Upper lobe of left lung (tissue), 6 donors: ENCODE measurements around the gene PTPRA. TPM values are rescaled to one million over a fixed set of nuclear protein-coding genes. Genes with fewer than 3 reads are reported as not detected.
"Not testable (repeated sequence)": the region's sequence is repeated elsewhere in the genome, so short reads cannot be mapped to it uniquely, and the experiment has no call there.

Experiments used
- ATAC-seq, 2 donors: fragments of 200-7000 bp; cut with Tn5 transposase; one replicate each; pipeline ENCODE4 v1.9.1; 2022; ENCODE audit warnings: mild to moderate bottlenecking in 2 of 2, moderate library complexity in 2 of 2; ENCODE audit not compliant: low FRiP score in 2 of 2
- DNase-seq, 2 donors: peaks; one replicate each; pipeline ENCODE4 v3.0.0-alpha.2; 2019 to 2020
- H3K27ac ChIP-seq, 4 donors: fragments of 200-600 bp; sonication (generic); one replicate each; pipeline ENCODE4 v1.5.1; 2016 to 2019
- H3K27me3 ChIP-seq, 4 donors: fragments of 200-600 bp; sonication (generic); one replicate each; pipeline ENCODE4 v1.5.1; 2017 to 2019
- H3K36me3 ChIP-seq, 4 donors: fragments of 200-600 bp; sonication (generic); one replicate each; pipeline ENCODE4 v1.5.1; 2016 to 2019
- H3K4me1 ChIP-seq, 4 donors: fragments of 200-600 bp; sonication (generic); one replicate each; pipeline ENCODE4 v1.5.1; 2018 to 2019
- H3K4me3 ChIP-seq, 4 donors: fragments of 200-600 bp; sonication (generic); one replicate each; pipeline ENCODE4 v1.5.1; 2017 to 2019; ENCODE audit warnings: mild to moderate bottlenecking in 2 of 4, moderate library complexity in 1 of 4
- H3K9me3 ChIP-seq, 4 donors: fragments of 200-600 bp; sonication (generic); one replicate each; pipeline ENCODE4 v1.5.1; 2018 to 2019
- EP300 ChIP-seq, 4 donors: sonication (generic); formaldehyde crosslinking; IDR thresholded peaks; one replicate each; pipeline ENCODE4 v1.5.1; 2017; ENCODE audit warnings: antibody characterized with exemption in 4 of 4, control low read depth in 2 of 4
- POLR2A ChIP-seq, 4 donors: fragments of 450-650 bp; IDR thresholded peaks; one replicate each; pipeline ENCODE4 v1.5.1; 2016 to 2017; ENCODE audit warnings: antibody characterized with exemption in 4 of 4, mild to moderate bottlenecking in 2 of 4
- POLR2AphosphoS5 ChIP-seq, 2 donors: sonication (generic); formaldehyde crosslinking; IDR thresholded peaks; one replicate each; pipeline ENCODE4 v1.5.1; 2017; ENCODE audit warnings: antibody characterized with exemption in 2 of 2
- WGBS, 2 donors: methylation state at CpG; one replicate each; pipeline ENCODE4 v1.1.5; 2017 to 2018; 5-methylcytosine and 5-hydroxymethylcytosine counted together
- total RNA-seq, 6 donors: library from RNA; depleted of rRNA in 4 of 6; stranded (reverse); fragments of >200 nt in 4 of 6; gene quantifications; one replicate each; pipeline versions ENCODE4 v1.1.0 to v1.2.1, GENCODE V29; 2016 to 2021
- TF ChIP-seq, protein P1 (sequence below), 6 experiments: fragments of 450-650 bp in 4 of 6; fragments of 200-600 bp in 2 of 6; sonication (generic) in 2 of 6; IDR thresholded peaks; one replicate each; pipeline ENCODE4 v1.5.1; 2016 to 2019; ENCODE audit warnings: antibody characterized with exemption in 6 of 6
- donor health status: DM: no; HTN: no; CAD: no; lungs with moderate emphysema.
- donor health status: DM: no; HTN: yes; CAD: no; lungs with severe emphysema.

Gene PTPRA, protein sequence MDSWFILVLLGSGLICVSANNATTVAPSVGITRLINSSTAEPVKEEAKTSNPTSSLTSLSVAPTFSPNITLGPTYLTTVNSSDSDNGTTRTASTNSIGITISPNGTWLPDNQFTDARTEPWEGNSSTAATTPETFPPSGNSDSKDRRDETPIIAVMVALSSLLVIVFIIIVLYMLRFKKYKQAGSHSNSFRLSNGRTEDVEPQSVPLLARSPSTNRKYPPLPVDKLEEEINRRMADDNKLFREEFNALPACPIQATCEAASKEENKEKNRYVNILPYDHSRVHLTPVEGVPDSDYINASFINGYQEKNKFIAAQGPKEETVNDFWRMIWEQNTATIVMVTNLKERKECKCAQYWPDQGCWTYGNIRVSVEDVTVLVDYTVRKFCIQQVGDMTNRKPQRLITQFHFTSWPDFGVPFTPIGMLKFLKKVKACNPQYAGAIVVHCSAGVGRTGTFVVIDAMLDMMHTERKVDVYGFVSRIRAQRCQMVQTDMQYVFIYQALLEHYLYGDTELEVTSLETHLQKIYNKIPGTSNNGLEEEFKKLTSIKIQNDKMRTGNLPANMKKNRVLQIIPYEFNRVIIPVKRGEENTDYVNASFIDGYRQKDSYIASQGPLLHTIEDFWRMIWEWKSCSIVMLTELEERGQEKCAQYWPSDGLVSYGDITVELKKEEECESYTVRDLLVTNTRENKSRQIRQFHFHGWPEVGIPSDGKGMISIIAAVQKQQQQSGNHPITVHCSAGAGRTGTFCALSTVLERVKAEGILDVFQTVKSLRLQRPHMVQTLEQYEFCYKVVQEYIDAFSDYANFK
- total RNA-seq, result 10 to 100 TPM; 22.0 to 60.3 (median 51.1) TPM

DNA sequence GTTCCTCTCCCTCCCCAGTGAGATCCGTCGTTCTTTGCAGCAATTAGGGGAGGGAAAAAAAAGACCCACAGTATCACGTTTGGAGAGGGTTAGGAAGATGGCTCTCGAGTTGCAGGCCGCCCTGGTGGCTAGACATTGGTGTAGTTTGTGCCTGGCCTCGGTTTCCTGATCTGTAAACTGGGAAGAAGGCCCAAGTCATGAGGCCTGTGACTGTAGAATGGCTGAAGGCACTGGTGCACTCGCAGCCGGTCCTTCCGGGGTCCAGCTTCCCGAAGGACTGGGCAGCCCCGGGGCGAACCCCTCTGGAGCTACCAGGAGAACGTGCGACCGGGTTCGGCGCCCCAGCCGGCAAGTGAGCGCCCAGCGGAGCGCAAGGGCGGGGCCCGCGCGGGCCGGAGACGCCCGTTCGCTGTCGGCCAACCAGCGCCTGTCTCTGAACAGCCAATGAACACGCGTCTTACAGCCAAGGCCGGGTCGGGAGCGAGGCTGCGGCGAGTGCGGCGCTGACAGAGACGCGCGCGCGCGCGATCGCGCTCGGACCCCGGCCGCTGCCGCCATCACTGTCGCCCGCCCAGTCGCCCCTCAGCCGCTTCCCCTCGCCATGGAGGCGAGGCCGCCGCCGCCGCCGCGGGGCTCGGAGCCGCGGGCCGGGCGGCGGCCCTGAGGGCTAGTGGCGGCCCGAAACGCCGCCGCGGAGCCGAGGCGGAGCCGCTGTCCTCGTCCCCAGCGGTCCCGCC lies at the start of gene PTPRA:
TSS of gene PTPRA (plus strand) at position 472 of the 737 bp plus-strand sequence. CDS start 90,797 bp downstream, outside the sequence.
- no peaks in the 10 kb centered on the region for H3K9me3 ChIP-seq
- TF ChIP-seq POLR2A (IDR thresholded peaks at IDR 0.05), result peak in 3 of 4 donors; percentile 52 to 93 (median 78)
- TF ChIP-seq, protein P1, sequence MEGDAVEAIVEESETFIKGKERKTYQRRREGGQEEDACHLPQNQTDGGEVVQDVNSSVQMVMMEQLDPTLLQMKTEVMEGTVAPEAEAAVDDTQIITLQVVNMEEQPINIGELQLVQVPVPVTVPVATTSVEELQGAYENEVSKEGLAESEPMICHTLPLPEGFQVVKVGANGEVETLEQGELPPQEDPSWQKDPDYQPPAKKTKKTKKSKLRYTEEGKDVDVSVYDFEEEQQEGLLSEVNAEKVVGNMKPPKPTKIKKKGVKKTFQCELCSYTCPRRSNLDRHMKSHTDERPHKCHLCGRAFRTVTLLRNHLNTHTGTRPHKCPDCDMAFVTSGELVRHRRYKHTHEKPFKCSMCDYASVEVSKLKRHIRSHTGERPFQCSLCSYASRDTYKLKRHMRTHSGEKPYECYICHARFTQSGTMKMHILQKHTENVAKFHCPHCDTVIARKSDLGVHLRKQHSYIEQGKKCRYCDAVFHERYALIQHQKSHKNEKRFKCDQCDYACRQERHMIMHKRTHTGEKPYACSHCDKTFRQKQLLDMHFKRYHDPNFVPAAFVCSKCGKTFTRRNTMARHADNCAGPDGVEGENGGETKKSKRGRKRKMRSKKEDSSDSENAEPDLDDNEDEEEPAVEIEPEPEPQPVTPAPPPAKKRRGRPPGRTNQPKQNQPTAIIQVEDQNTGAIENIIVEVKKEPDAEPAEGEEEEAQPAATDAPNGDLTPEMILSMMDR (IDR thresholded peaks at IDR 0.05), result peak in 1 of 6 experiments; percentile 3
- no peak for TF ChIP-seq EP300 (IDR thresholded peaks at IDR 0.05)
- TF ChIP-seq POLR2AphosphoS5 (IDR thresholded peaks at IDR 0.05), result peak; percentile 62 to 86
- DNase-seq, result peak; percentile 95 to 97

DNA sequence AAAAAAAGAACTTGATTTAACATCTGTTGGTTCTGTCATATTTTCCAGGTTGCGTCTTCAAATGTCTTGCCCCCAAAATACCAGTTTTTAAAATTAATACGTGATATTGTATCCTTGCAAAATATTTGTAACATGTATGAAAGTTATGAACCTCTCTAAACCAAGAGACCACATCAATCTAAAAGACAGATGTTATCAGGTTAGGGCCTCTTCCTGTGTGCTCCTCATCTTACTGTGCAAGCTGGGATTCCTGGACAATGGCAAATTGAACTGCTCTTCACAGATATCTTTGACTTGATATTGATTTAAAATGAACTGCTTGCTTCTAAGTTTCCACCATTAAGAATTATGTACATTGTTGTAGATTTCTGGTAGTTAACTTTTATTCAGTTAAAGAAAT lies 47.5 kb upstream of the PTPRA start:
- Histone ChIP-seq H3K9me3 (no peaks in the 10 kb centered on the region), H3K27ac (no peak overlapping the region), H3K36me3 (no peaks in the 10 kb centered on the region), H3K27me3 (peaks cover 2 to 15% (median 8%) of the 10 kb centered on the region in 4 donors), H3K4me3 (no peak overlapping the region), H3K4me1 (peaks cover 0 to 11% (median 0%) of the 10 kb centered on the region in 4 donors)
- DNase-seq (no peak), ATAC-seq (no peak)
- 80 to 88% methylated on average over 2 of the region's 2 CpGs for whole genome bisulfite sequencing, 2 donors
- TF ChIP-seq POLR2AphosphoS5 (IDR thresholded peaks at IDR 0.05), result no peak
- no peak for TF ChIP-seq EP300 (IDR thresholded peaks at IDR 0.05)
- no peak for TF ChIP-seq POLR2A (IDR thresholded peaks at IDR 0.05)
- TF ChIP-seq, protein P1 (IDR thresholded peaks at IDR 0.05), result no peak

More for the DNA sequence above, at the start of gene PTPRA:
- ATAC-seq, result peak; percentile 96 to 98
- peaks cover 35 to 55% (median 43%) of the 10 kb centered on the region in 4 donors for H3K4me1 ChIP-seq
- WGBS, 2 donors, result 0% methylated on average over 15 of the region's 83 CpGs
- H3K27ac ChIP-seq, result peak within 1 kb of the TSS; percentile 78 to 95 (median 85)
- H3K36me3 ChIP-seq, result no peaks in the 10 kb centered on the region
- peak within 1 kb of the TSS; percentile 90 to 98 (median 96) for H3K4me3 ChIP-seq
- no peaks in the 10 kb centered on the region for H3K27me3 ChIP-seq

DNA sequence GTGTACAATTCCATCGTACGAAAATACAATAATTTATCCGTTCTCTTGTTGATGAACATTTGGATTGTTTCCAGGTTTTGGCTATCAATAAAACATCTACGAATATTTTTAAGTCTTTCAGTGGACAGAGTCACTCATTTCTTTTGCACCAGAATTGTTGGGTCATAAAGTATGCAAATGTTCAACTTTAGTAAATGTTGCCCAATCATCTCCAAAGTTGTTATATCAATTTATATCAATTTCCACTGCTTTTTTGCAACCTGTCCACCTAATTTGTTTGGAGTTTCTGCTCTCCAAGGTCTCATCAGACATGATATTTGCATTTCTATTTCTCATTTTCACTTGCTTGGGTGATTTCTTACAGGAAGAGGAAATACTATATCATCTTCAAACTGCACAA lies 46.6 kb upstream of the PTPRA start:
- peaks cover 0 to 2% (median 0%) of the 10 kb centered on the region in 4 donors for H3K4me1 ChIP-seq
- 86 to 89% methylated on average over 4 of the region's 4 CpGs for WGBS, 2 donors

DNA sequence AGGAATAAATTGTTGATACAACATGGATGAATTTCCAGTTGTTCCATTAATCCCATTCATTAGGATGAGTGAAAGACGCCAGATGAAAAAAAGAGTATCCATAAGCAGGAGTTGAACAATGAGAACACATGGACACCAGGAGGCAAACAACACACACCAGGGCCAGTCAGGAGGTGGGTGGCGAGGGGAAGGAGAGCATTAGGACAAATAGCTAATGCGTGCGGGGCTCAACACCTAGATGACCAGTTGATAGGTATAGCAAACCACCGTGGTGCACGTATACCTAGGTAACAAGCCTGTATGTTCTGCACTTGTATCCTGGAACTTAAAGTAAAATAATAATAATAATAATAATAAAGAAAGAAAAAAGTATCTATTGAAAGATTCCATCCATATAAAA lies 43.9 kb upstream of the PTPRA start:
- no peak overlapping the region for H3K4me3 ChIP-seq
- no peaks in the 10 kb centered on the region for H3K36me3 ChIP-seq
- DNase-seq (no peak), ATAC-seq (no peak)
- WGBS, 2 donors, result 65 to 76% methylated on average over 6 of the region's 6 CpGs
- H3K27ac ChIP-seq, result no peak overlapping the region
- H3K27me3 ChIP-seq, result no peaks in the 10 kb centered on the region
- TF ChIP-seq, protein P1 (IDR thresholded peaks at IDR 0.05), result no peak
- TF ChIP-seq EP300 (IDR thresholded peaks at IDR 0.05) (no peak), POLR2A (IDR thresholded peaks at IDR 0.05) (no peak), POLR2AphosphoS5 (IDR thresholded peaks at IDR 0.05) (no peak)
- H3K4me1 ChIP-seq, result peaks cover 0 to 4% (median 2%) of the 10 kb centered on the region in 4 donors
- H3K9me3 ChIP-seq, result no peaks in the 10 kb centered on the region

More for the DNA sequence above, 46.6 kb upstream of the PTPRA start:
- no peak for TF ChIP-seq POLR2A (IDR thresholded peaks at IDR 0.05)
- TF ChIP-seq, protein P1 (IDR thresholded peaks at IDR 0.05), result no peak
- TF ChIP-seq POLR2AphosphoS5 (IDR thresholded peaks at IDR 0.05), result no peak
- TF ChIP-seq EP300 (IDR thresholded peaks at IDR 0.05), result no peak
- Histone ChIP-seq H3K27me3 (peaks cover 0 to 6% (median 0%) of the 10 kb centered on the region in 4 donors), H3K36me3 (no peaks in the 10 kb centered on the region), H3K4me3 (no peak overlapping the region), H3K9me3 (no peaks in the 10 kb centered on the region), H3K27ac (no peak overlapping the region)
- DNase-seq (no peak), ATAC-seq (no peak)

DNA sequence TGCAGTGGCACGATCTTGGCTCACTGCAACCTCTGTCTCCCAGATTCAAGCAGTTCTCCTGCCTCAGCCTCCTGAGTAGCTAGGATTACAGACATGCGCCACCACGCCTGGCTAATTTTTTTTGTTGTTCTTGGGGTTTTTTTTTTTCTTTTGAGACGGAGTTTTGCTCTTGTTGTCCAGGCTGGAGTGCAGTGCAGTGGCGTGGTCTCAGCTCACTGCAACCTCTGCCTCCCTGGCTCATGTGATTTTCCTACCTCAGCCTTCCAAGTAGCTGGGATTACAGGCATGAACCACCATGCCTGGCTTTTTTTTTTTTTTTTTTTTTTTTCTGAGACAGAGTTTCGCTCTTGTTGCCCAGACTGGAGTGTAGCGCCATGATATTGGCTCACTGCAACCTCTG lies 42.1 kb upstream of the PTPRA start:
- ATAC-seq, H3K4me1 ChIP-seq, H3K36me3 ChIP-seq, H3K27me3 ChIP-seq, H3K27ac ChIP-seq, H3K4me3 ChIP-seq, DNase-seq, H3K9me3 ChIP-seq: not testable (repeated sequence)
- 83 to 84% methylated on average over 7 of the region's 7 CpGs for WGBS, 2 donors
